ENCODE data around the gene MROH8. TPM values are rescaled to one million over a fixed set of nuclear protein-coding genes. Genes with fewer than 3 reads are reported as not detected.
A peak's percentile ranks its signal among the peaks of the same experiment; 100 is the strongest.

The MROH8 gene
- total RNA-seq, 1 experiment from 2014 or later, result 1.8 TPM

DNA sequence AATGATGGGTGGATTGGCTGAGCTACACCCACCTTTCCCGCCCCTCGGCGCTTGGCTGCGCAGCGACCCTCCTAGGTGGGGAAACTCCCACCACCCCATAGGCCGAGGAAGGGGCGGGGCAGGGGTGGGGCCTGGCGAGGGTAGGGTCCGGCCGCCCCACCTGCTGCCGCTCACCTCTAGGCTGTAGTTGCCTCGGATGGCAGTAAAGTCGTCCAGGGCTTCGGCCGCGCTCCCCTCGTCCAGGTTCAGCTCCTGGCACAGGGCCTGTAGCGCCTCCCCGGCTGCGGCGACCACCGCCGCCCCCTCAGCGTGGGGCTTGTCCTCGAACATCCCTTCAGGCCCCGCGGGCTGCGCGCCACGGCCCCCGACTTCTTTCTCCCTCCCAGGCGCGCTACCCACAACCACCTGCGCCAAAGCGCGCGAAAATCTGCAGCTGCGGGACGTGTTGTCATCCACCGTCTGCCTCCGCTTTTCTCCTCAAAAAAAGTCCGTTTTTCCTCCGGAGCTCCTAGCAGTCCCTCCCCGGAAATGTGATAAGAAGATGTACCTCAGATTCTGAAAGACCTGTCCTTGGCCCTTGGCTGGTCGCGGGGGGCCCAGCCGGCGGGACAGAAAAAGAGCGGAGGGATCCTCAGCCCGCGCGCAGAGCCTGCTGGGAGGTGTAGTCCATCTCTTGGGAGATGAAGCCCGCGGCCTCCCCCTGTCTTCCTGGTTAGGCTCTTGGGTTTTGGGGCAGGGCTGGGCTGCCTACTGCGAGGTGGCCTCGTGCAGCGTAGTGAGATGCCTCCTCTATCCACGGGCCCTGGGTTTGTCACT, 83.5 kb downstream of the MROH8 start, which contains the start of gene RBL1:
TSS of gene RBL1 (minus strand) at position 399 of the 816 bp plus-strand sequence. CDS start at position 330, 69 bp downstream.
- Histone ChIP-seq H3K36me3 (ENCODE audit: control insufficient read depth, insufficient read depth, low read length) (no peaks in the 10 kb centered on the region), H3K9me3 (ENCODE audit: control insufficient read depth, insufficient read depth, low read depth, low read length) (no peaks in the 10 kb centered on the region), H3K27ac (ENCODE audit: low read length) (peak within 1 kb of the TSS; percentile 92), H3K27me3 (ENCODE audit: control insufficient read depth, insufficient read depth, low read length) (no peaks in the 10 kb centered on the region), H3K4me3 (ENCODE audit: low read depth in 2 of 2, low read length in 2 of 2) (peak within 1 kb of the TSS; percentile 67 to 93), H3K4me1 (ENCODE audit: control insufficient read depth, insufficient read depth, low read length) (peaks cover 5% of the 10 kb centered on the region)
- no TSS peak for BruUV-seq (replicated peaks)
- ChIA-PET POLR2A (no interaction called here), CTCF (no interaction called here)
- in situ Hi-C loops (cut with HindIII; ENCODE audit: low pct_unique_long_range_greater_than_20kb, low sequenced_read_pairs), result no loop called here
- TF ChIP-seq SIN3A (IDR thresholded peaks at IDR 0.05; ENCODE audit: borderline replicate concordance, insufficient read depth, low read depth, low read length) (peak; percentile 91; the same call in 1 of the 2 replicates), POLR2AphosphoS5 (IDR thresholded peaks at IDR 0.05; ENCODE audit: low read depth, low read length) (peak; percentile 68), TCF7L2 (IDR thresholded peaks at IDR 0.05; ENCODE audit: low read depth, low read length) (peak; percentile 77)
- TF ChIP-seq, protein P1, sequence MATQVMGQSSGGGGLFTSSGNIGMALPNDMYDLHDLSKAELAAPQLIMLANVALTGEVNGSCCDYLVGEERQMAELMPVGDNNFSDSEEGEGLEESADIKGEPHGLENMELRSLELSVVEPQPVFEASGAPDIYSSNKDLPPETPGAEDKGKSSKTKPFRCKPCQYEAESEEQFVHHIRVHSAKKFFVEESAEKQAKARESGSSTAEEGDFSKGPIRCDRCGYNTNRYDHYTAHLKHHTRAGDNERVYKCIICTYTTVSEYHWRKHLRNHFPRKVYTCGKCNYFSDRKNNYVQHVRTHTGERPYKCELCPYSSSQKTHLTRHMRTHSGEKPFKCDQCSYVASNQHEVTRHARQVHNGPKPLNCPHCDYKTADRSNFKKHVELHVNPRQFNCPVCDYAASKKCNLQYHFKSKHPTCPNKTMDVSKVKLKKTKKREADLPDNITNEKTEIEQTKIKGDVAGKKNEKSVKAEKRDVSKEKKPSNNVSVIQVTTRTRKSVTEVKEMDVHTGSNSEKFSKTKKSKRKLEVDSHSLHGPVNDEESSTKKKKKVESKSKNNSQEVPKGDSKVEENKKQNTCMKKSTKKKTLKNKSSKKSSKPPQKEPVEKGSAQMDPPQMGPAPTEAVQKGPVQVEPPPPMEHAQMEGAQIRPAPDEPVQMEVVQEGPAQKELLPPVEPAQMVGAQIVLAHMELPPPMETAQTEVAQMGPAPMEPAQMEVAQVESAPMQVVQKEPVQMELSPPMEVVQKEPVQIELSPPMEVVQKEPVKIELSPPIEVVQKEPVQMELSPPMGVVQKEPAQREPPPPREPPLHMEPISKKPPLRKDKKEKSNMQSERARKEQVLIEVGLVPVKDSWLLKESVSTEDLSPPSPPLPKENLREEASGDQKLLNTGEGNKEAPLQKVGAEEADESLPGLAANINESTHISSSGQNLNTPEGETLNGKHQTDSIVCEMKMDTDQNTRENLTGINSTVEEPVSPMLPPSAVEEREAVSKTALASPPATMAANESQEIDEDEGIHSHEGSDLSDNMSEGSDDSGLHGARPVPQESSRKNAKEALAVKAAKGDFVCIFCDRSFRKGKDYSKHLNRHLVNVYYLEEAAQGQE (IDR thresholded peaks at IDR 0.05; ENCODE audit: insufficient read depth in 1 of 2, low read depth in 2 of 2, low read length in 1 of 2), result no peak
- TF ChIP-seq, protein P2, sequence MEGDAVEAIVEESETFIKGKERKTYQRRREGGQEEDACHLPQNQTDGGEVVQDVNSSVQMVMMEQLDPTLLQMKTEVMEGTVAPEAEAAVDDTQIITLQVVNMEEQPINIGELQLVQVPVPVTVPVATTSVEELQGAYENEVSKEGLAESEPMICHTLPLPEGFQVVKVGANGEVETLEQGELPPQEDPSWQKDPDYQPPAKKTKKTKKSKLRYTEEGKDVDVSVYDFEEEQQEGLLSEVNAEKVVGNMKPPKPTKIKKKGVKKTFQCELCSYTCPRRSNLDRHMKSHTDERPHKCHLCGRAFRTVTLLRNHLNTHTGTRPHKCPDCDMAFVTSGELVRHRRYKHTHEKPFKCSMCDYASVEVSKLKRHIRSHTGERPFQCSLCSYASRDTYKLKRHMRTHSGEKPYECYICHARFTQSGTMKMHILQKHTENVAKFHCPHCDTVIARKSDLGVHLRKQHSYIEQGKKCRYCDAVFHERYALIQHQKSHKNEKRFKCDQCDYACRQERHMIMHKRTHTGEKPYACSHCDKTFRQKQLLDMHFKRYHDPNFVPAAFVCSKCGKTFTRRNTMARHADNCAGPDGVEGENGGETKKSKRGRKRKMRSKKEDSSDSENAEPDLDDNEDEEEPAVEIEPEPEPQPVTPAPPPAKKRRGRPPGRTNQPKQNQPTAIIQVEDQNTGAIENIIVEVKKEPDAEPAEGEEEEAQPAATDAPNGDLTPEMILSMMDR (IDR thresholded peaks at IDR 0.05), result no peak
- intact Hi-C loops (cut with micrococcal nuclease; ENCODE audit: unreplicated experiment), result no loop called here
- DNase-seq (ENCODE audit: low read depth, low spot score) (peak; percentile 57), ATAC-seq (peak; percentile 93)

DNA sequence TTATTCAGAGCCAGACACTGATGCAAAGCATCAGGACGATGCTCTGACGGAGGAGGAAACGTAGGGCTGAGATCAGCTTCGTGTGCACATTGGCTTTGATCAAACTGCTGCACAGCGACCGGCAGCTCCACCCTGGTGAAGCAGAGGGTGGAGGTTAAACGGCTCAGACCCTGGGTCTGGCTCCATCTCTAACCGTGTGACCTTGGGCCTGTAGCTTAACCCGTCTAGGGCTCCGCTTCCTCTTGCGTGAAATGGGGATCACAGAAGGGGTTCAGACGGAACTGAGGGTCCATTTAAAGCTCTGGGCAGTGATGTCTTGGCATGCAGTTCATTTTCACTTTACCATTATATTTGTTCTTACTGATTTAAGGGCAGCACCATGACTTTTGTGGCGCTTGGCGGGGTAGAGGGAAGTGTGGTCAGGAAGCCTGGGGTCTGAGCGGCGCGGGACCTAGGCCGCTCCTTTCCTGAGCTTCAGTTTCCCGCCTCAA, 84.2 kb downstream of the MROH8 start:
- Histone ChIP-seq H3K9me3 (ENCODE audit: control insufficient read depth, insufficient read depth, low read depth, low read length) (no peaks in the 10 kb centered on the region), H3K4me1 (ENCODE audit: control insufficient read depth, insufficient read depth, low read length) (peaks cover 5% of the 10 kb centered on the region), H3K36me3 (ENCODE audit: control insufficient read depth, insufficient read depth, low read length) (no peaks in the 10 kb centered on the region), H3K27ac (ENCODE audit: low read length) (peak overlapping the region; percentile 92), H3K27me3 (ENCODE audit: control insufficient read depth, insufficient read depth, low read length) (no peaks in the 10 kb centered on the region), H3K4me3 (ENCODE audit: low read depth in 2 of 2, low read length in 2 of 2) (peak overlapping the region; percentile 67 to 93)
- no TSS peak for BruUV-seq (replicated peaks)
- TF ChIP-seq POLR2AphosphoS5 (IDR thresholded peaks at IDR 0.05; ENCODE audit: low read depth, low read length) (no peak; the same call in 1 of the 2 replicates), SIN3A (IDR thresholded peaks at IDR 0.05; ENCODE audit: borderline replicate concordance, insufficient read depth, low read depth, low read length) (no peak), TCF7L2 (IDR thresholded peaks at IDR 0.05; ENCODE audit: low read depth, low read length) (no peak)
- TF ChIP-seq, protein P2 (IDR thresholded peaks at IDR 0.05), result no peak
- TF ChIP-seq, protein P1 (IDR thresholded peaks at IDR 0.05; ENCODE audit: insufficient read depth in 1 of 2, low read depth in 2 of 2, low read length in 1 of 2), result no peak
- ATAC-seq (peak; percentile 62), DNase-seq (ENCODE audit: low read depth, low spot score) (no peak)
- in situ Hi-C loops (cut with HindIII; ENCODE audit: low pct_unique_long_range_greater_than_20kb, low sequenced_read_pairs), result no loop called here
- CTCF ChIA-PET, result no interaction called here
- POLR2A ChIA-PET, result interaction anchor here (0.6 kb wide), 2 partner anchors 21 to 28 kb away, joined by 4 to 12 read pairs; no protein-coding TSS in a partner anchor
- intact Hi-C loops (cut with micrococcal nuclease; ENCODE audit: unreplicated experiment), result no loop called here

Data from Panc1 (cell line).